K562 (cell line): ENCODE measurements around the gene RBM22. TPM values are rescaled to one million over a fixed set of nuclear protein-coding genes. Genes with fewer than 3 reads are reported as not detected.
A peak's percentile ranks its signal among the peaks of the same experiment; 100 is the strongest.

Experiments used
- ATF4 ChIP-seq: fragments of 450-650 bp; formaldehyde crosslinking; IDR thresholded peaks from 2 replicates; pipeline ENCODE4 v1.4.0; 2022; ENCODE audit warnings: mild to moderate bottlenecking, moderate library complexity
- BCOR ChIP-seq: fragments of 450-650 bp; IDR thresholded peaks from 2 replicates; pipeline ENCODE4 v1.6.1; 2016
- CHD1 ChIP-seq: fragments of 200-600 bp; sonication (generic); IDR thresholded peaks from one replicate; pipeline ENCODE4 v1.6.1; 2012; ENCODE audit warnings: mild to moderate bottlenecking, moderate library complexity, low read length, inconsistent platforms
- CTCF ChIP-seq, 3 experiments: IDR thresholded peaks in 2 of 3; conservative IDR thresholded peaks in 1 of 3; 2 replicates each; pipeline ENCODE4 v1.5.1; 2011 to 2012; ENCODE audit warnings: low read length in 3 of 3, mild to moderate bottlenecking in 3 of 3, control low read depth in 2 of 3, improper control_type of control experiment in 1 of 3, inconsistent platforms in 1 of 3, low read depth in 1 of 3, mixed read lengths in 1 of 3, moderate library complexity in 1 of 3; ENCODE audit not compliant: insufficient read depth in 2 of 3
- E2F8 ChIP-seq: fragments of 450-650 bp; IDR thresholded peaks from 2 replicates; pipeline ENCODE4 v1.7.1; 2018; ENCODE audit warnings: mild to moderate bottlenecking, low read depth; ENCODE audit not compliant: partially characterized antibody
- MXI1 ChIP-seq: IDR thresholded peaks from 2 replicates; pipeline ENCODE4 v1.6.1; 2011; ENCODE audit warnings: low read depth, mild to moderate bottlenecking, improper control_type of control experiment, low read length
- NFYB ChIP-seq: IDR thresholded peaks from 2 replicates; pipeline ENCODE4 v1.6.1; 2011; ENCODE audit warnings: mild to moderate bottlenecking, moderate library complexity; ENCODE audit not compliant: insufficient read length; ENCODE audit errors: extremely low read depth
- TARDBP ChIP-seq: fragments of 450-650 bp; IDR thresholded peaks from 2 replicates; pipeline ENCODE4 v1.6.1; 2016
- TFE3 ChIP-seq: fragments of 450-650 bp; formaldehyde crosslinking; IDR thresholded peaks from 2 replicates; pipeline ENCODE4 v1.4.0; 2020; ENCODE audit warnings: mild to moderate bottlenecking, mixed read lengths
- THAP7 ChIP-seq: fragments of 250-450 bp; sonication (Bioruptor Pico); IDR thresholded peaks from 2 replicates; pipeline ENCODE4 v1.5.0; 2021
- ZBTB17 ChIP-seq: fragments of 450-650 bp; formaldehyde crosslinking; IDR thresholded peaks from 2 replicates; pipeline ENCODE4 v1.4.0; 2020; ENCODE audit warnings: mild to moderate bottlenecking
- ZNF175 ChIP-seq: fragments of 200-800 bp; sonication (Bioruptor generic); IDR thresholded peaks from 2 replicates; pipeline ENCODE4 v1.6.1; 2016; ENCODE audit warnings: low read depth, mild to moderate bottlenecking, missing genetic modification characterization, missing compliant biosample characterization
- ZNF280B ChIP-seq: fragments of 250-450 bp; sonication (Bioruptor Pico); IDR thresholded peaks from 2 replicates; pipeline ENCODE4 v1.5.1; 2021; ENCODE audit warnings: mild to moderate bottlenecking
- ZNF717 ChIP-seq: fragments of 250-450 bp; sonication (Bioruptor Pico); IDR thresholded peaks from 2 replicates; pipeline ENCODE4 v1.5.0; 2021
- polyA plus RNA-seq, 8 experiments: library from polyadenylated mRNA; depleted of rRNA in 4 of 8; stranded (reverse) in 5 of 8; unstranded in 3 of 8; fragments of >200 nt; fragmentation: Nextera tagmentation in 2 of 8; fragmentation: Illumina TruSeq in 1 of 8; extraction: Ambion mirVana in 2 of 8; extraction: Trizol in 1 of 8; gene quantifications; 2 replicates each; pipeline versions ENCODE4 v1.2.1 to v1.2.3, GENCODE V29; 2011 to 2014; ENCODE audit warnings: inconsistent platforms in 1 of 8, missing spikeins in 1 of 8
- total RNA-seq, 7 experiments: library from RNA; depleted of rRNA in 6 of 7; stranded (reverse); fragments of >200 nt in 6 of 7; fragmentation: Illumina TruSeq in 2 of 7; extraction: Trizol in 2 of 7; gene quantifications; 2 replicates each; pipeline versions ENCODE4 v1.2.1 to v1.2.3, GENCODE V29; 2011 to 2021; ENCODE audit warnings: low replicate concordance in 1 of 7

Gene RBM22
- total and polyA plus RNA-seq, 9 of the 15 experiments (the other 6 are each of a cell fraction or from before 2014, with no cell fraction given), result 31.3 to 82.2 (median 44.8) TPM

- TF ChIP-seq ZNF280B (CRISPR knock-in tag) (no peak), CTCF (IDR thresholded peaks at IDR 0.05 in 2 of 3, conservative IDR thresholded peaks at IDR 0.05 in 1 of 3; ENCODE audit: insufficient read depth in 2 of 3, low read depth in 1 of 3, low read length in 3 of 3) (peak; percentile 57 to 68 (median 65)), NFYB (no peak), E2F8 (no peak), ATF4 (CRISPR knock-in tag) (no peak), BCOR (no peak), TFE3 (CRISPR knock-in tag) (no peak), THAP7 (CRISPR knock-in tag) (peak; percentile 96), ZNF175 (CRISPR knock-in tag) (no peak), MXI1 (no peak), CHD1 (peak; percentile 99), ZBTB17 (CRISPR knock-in tag) (no peak), ZNF717 (CRISPR knock-in tag) (no peak), TARDBP (no peak)
Observed at GRCh38 chr5:150700594-150701377, at the start of gene RBM22 (continued).
